DLD1 (cell line): ENCODE results near the gene CCNI.
"Not testable (repeated sequence)": the region's sequence is repeated elsewhere in the genome, so short reads cannot be mapped to it uniquely, and the experiment has no call there.

Experiments
- in situ Hi-C: cut with HindIII; loops from 2 replicates; pipeline ENCODE4 v1.10.0; 2017; ENCODE audit warnings: low sequenced_read_pairs

The CCNI gene

GRCh38 chr4:77075869-77076799 is at the start of gene CCNI:
CCNI (minus strand) TSS chr4:77075989; CDS start chr4:77066362, 9,627 bp downstream.
- in situ Hi-C loops, result no loop called here

GRCh38 chr4:77124576-77124975 is 48.8 kb upstream of the CCNI start:
- in situ Hi-C loops, result no loop called here

- in situ Hi-C loops, result no loop called here
Observed at GRCh38 chr4:77123411-77123810, 47.6 kb upstream of the CCNI start.

GRCh38 chr4:77122656-77123055 is 46.9 kb upstream of the CCNI start:
- in situ Hi-C loops, result no loop called here

- in situ Hi-C loops, result no loop called here
Observed at GRCh38 chr4:77121736-77122240, 46.0 kb upstream of the CCNI start.

- in situ Hi-C loops, result no loop called here
Observed at GRCh38 chr4:77120886-77121508, 45.2 kb upstream of the CCNI start.

GRCh38 chr4:77117721-77118120 is 41.9 kb upstream of the CCNI start:
- in situ Hi-C loops, result no loop called here

GRCh38 chr4:77113069-77113468 is 37.3 kb upstream of the CCNI start:
- in situ Hi-C loops, result no loop called here

GRCh38 chr4:77110730-77111129 is 34.9 kb upstream of the CCNI start:
- in situ Hi-C loops, result no loop called here

GRCh38 chr4:77104791-77105540 is 29.2 kb upstream of the CCNI start:
- in situ Hi-C loops, result no loop called here

GRCh38 chr4:77104388-77104787 is 28.6 kb upstream of the CCNI start:
- in situ Hi-C loops, result no loop called here

GRCh38 chr4:77100234-77100633 is 24.4 kb upstream of the CCNI start:
- in situ Hi-C loops, result no loop called here

GRCh38 chr4:77097611-77098010 is 21.8 kb upstream of the CCNI start:
- in situ Hi-C loops, result no loop called here

GRCh38 chr4:77095101-77095821 is 19.5 kb upstream of the CCNI start:
- in situ Hi-C loops, result no loop called here

GRCh38 chr4:77094496-77094895 is 18.7 kb upstream of the CCNI start:
- in situ Hi-C loops, result no loop called here

- in situ Hi-C loops, result no loop called here
Observed at GRCh38 chr4:77093401-77093800, 17.6 kb upstream of the CCNI start.

GRCh38 chr4:77092975-77093374 is 17.2 kb upstream of the CCNI start:
- in situ Hi-C loops, result no loop called here

- in situ Hi-C loops, result no loop called here
Observed at GRCh38 chr4:77089866-77090265, 14.1 kb upstream of the CCNI start.

GRCh38 chr4:77087027-77087426 is 11.2 kb upstream of the CCNI start:
- in situ Hi-C loops, result not testable (repeated sequence)

GRCh38 chr4:77084019-77084639 is 8.3 kb upstream of the CCNI start:
- in situ Hi-C loops, result loop anchor here (5.0 kb wide), 1 partner anchor 68 kb away; no protein-coding TSS in a partner anchor
